Uterus (tissue), 4 donors: Measurements from ENCODE around the gene SLC10A6. TPM values are rescaled to one million over a fixed set of nuclear protein-coding genes. Genes with fewer than 3 reads are reported as not detected.

Experiments used
- DNase-seq, 2 donors: peaks; one replicate each; pipeline ENCODE4 v3.0.0-alpha.2; 2019 to 2020
- H3K27ac ChIP-seq, 2 donors: fragments of 200-600 bp; sonication (generic); 1 replicate in 1 of 2; 2 replicates in 1 of 2; pipeline ENCODE4 v1.5.1; 2016 to 2018
- H3K27me3 ChIP-seq, 2 donors: fragments of 200-600 bp; sonication (generic); one replicate each; pipeline ENCODE4 v1.5.1; 2018 to 2019; ENCODE audit warnings: control low read depth in 1 of 2
- H3K36me3 ChIP-seq, 2 donors: fragments of 200-600 bp; sonication (generic); one replicate each; pipeline ENCODE4 v1.5.1; 2019; ENCODE audit warnings: control low read depth in 1 of 2
- H3K4me1 ChIP-seq, 2 donors: fragments of 200-600 bp; sonication (generic); one replicate each; pipeline ENCODE4 v1.5.1; 2018 to 2019; ENCODE audit warnings: control low read depth in 1 of 2
- H3K4me3 ChIP-seq, 2 donors: fragments of 200-600 bp; sonication (generic); 1 replicate in 1 of 2; 2 replicates in 1 of 2; pipeline ENCODE4 v1.5.1; 2018 to 2019; ENCODE audit warnings: mild to moderate bottlenecking in 1 of 2
- H3K9me3 ChIP-seq, 2 donors: fragments of 200-600 bp; sonication (generic); one replicate each; pipeline ENCODE4 v1.5.1; 2019; ENCODE audit warnings: control low read depth in 1 of 2
- CTCF ChIP-seq, 4 experiments: fragments of 200-600 bp in 2 of 4; fragments of 450-650 bp in 2 of 4; sonication (generic) in 2 of 4; IDR thresholded peaks; one replicate each; pipeline ENCODE4 v1.5.1; 2016 to 2019; ENCODE audit warnings: antibody characterized with exemption in 4 of 4, mild to moderate bottlenecking in 2 of 4, moderate library complexity in 1 of 4
- POLR2A ChIP-seq, 2 donors: fragments of 450-650 bp; IDR thresholded peaks; one replicate each; pipeline ENCODE4 v1.6.1; 2016; ENCODE audit warnings: antibody characterized with exemption in 2 of 2, mild to moderate bottlenecking in 1 of 2, moderate library complexity in 1 of 2
- intact Hi-C: fragments of 100-400 bp; cut with DNase I; formaldehyde crosslinking; loops from one replicate; pipeline ENCODE4 v1.15.1; 2023; ENCODE audit warnings: low total_unique reads
- total RNA-seq, 4 donors: library from RNA; depleted of rRNA in 3 of 4; stranded (reverse); fragments of >200 nt in 3 of 4; gene quantifications; one replicate each; pipeline versions ENCODE4 v1.1.0 to v1.2.4, GENCODE V29; 2014 to 2023
- donor health status: DM: yes; HTN: yes; CAD: no.

Gene SLC10A6
- total RNA-seq, 4 donors from 2014 or later: 2.0 to 23.8 (median 6.5) TPM; not detected in 1

GRCh38 chr4:86894455-86894854 lies 45.3 kb upstream of the SLC10A6 start:
- Histone ChIP-seq H3K4me1 (no peaks in the 10 kb centered on the region), H3K4me3 (no peak overlapping the region), H3K27me3 (no peaks in the 10 kb centered on the region), H3K27ac (no peak overlapping the region), H3K9me3 (no peaks in the 10 kb centered on the region), H3K36me3 (no peaks in the 10 kb centered on the region)
- intact Hi-C loops: no loop called here
- no peak for DNase-seq
- no peak for TF ChIP-seq POLR2A (IDR thresholded peaks at IDR 0.05)
- no peak for TF ChIP-seq CTCF (IDR thresholded peaks at IDR 0.05)

GRCh38 chr4:86893136-86893535 lies 44.0 kb upstream of the SLC10A6 start:
- intact Hi-C loops: no loop called here
- no peaks in the 10 kb centered on the region for H3K4me1 ChIP-seq
- H3K9me3 ChIP-seq: no peaks in the 10 kb centered on the region
- H3K27me3 ChIP-seq: no peaks in the 10 kb centered on the region
- no peak overlapping the region for H3K4me3 ChIP-seq
- no peak for TF ChIP-seq POLR2A (IDR thresholded peaks at IDR 0.05)
- TF ChIP-seq CTCF (IDR thresholded peaks at IDR 0.05): no peak
- H3K36me3 ChIP-seq: no peaks in the 10 kb centered on the region
- H3K27ac ChIP-seq: no peak overlapping the region
- no peak for DNase-seq

- no peak for TF ChIP-seq CTCF (IDR thresholded peaks at IDR 0.05)
- no peak for TF ChIP-seq POLR2A (IDR thresholded peaks at IDR 0.05)
- Histone ChIP-seq H3K27ac (peak overlapping the region; percentile 47 to 80), H3K27me3 (no peaks in the 10 kb centered on the region), H3K36me3 (no peaks in the 10 kb centered on the region), H3K9me3 (no peaks in the 10 kb centered on the region), H3K4me1 (no peaks in the 10 kb centered on the region), H3K4me3 (peak overlapping the region; percentile 57 to 63)
- no peak for DNase-seq
- intact Hi-C loops: no loop called here
These were observed 43.4 kb upstream of the SLC10A6 start for GRCh38 chr4:86892636-86892960.

GRCh38 chr4:86891762-86892635 lies 42.8 kb upstream of the SLC10A6 start, which contains the start of gene C4orf36:
Gene C4orf36, minus strand, starts transcription at chr4:86892422. Its CDS starts 902 bp downstream, at chr4:86891520.
- H3K4me3 ChIP-seq: peak within 1 kb of the TSS; percentile 57 to 63
- peak; percentile 46 to 60 for DNase-seq
- TF ChIP-seq CTCF (IDR thresholded peaks at IDR 0.05) (no peak), POLR2A (IDR thresholded peaks at IDR 0.05) (peak in 1 of 2 donors; percentile 20)
- no peaks in the 10 kb centered on the region for H3K36me3 ChIP-seq
- H3K27ac ChIP-seq: peak within 1 kb of the TSS; percentile 47 to 80
- intact Hi-C loops: no loop called here
- no peaks in the 10 kb centered on the region for H3K9me3 ChIP-seq
- no peaks in the 10 kb centered on the region for H3K27me3 ChIP-seq
- no peaks in the 10 kb centered on the region for H3K4me1 ChIP-seq

- Histone ChIP-seq H3K9me3 (no peaks in the 10 kb centered on the region), H3K27ac (no peak overlapping the region)
- intact Hi-C loops: no loop called here
These were observed 41.6 kb upstream of the SLC10A6 start for GRCh38 chr4:86890790-86891189.

More at GRCh38 chr4:86890790-86891189, 41.6 kb upstream of the SLC10A6 start:
- H3K27me3 ChIP-seq: no peaks in the 10 kb centered on the region
- no peak overlapping the region for H3K4me3 ChIP-seq
- TF ChIP-seq POLR2A (IDR thresholded peaks at IDR 0.05) (no peak), CTCF (IDR thresholded peaks at IDR 0.05) (no peak)
- DNase-seq: no peak
- H3K36me3 ChIP-seq: no peaks in the 10 kb centered on the region
- H3K4me1 ChIP-seq: no peaks in the 10 kb centered on the region
